Suprapubic skin (tissue), 4 donors: Measurements from ENCODE around the gene PEX10. TPM values are rescaled to one million over a fixed set of nuclear protein-coding genes. Genes with fewer than 3 reads are reported as not detected.

Experiments
- DNase-seq, 2 donors: peaks; one replicate each; pipeline ENCODE4 v3.0.0-alpha.2; 2019; ENCODE audit warnings: low spot score in 2 of 2
- H3K27ac ChIP-seq: fragments of 200-600 bp; sonication (generic); one replicate; pipeline ENCODE4 v1.5.1; 2019
- H3K27me3 ChIP-seq: fragments of 200-600 bp; sonication (generic); one replicate; pipeline ENCODE4 v1.5.1; 2019
- H3K36me3 ChIP-seq: fragments of 200-600 bp; sonication (generic); one replicate; pipeline ENCODE4 v1.5.1; 2019
- H3K4me1 ChIP-seq: fragments of 200-600 bp; sonication (generic); one replicate; pipeline ENCODE4 v1.5.1; 2019
- H3K4me3 ChIP-seq: fragments of 200-600 bp; sonication (generic); one replicate; pipeline ENCODE4 v1.5.1; 2019; ENCODE audit warnings: mild to moderate bottlenecking
- H3K9me3 ChIP-seq: fragments of 200-600 bp; sonication (generic); one replicate; pipeline ENCODE4 v1.5.1; 2019
- CTCF ChIP-seq, 2 donors: fragments of 200-600 bp in 1 of 2; fragments of 450-650 bp in 1 of 2; sonication (generic) in 1 of 2; IDR thresholded peaks; one replicate each; pipeline ENCODE4 v1.5.1; 2016 to 2019; ENCODE audit warnings: antibody characterized with exemption in 2 of 2, mild to moderate bottlenecking in 1 of 2, moderate library complexity in 1 of 2
- EP300 ChIP-seq: sonication (generic); formaldehyde crosslinking; IDR thresholded peaks from one replicate; pipeline ENCODE4 v1.6.1; 2017; ENCODE audit warnings: antibody characterized with exemption
- POLR2A ChIP-seq, 2 donors: fragments of 450-650 bp; IDR thresholded peaks; one replicate each; pipeline ENCODE4 v1.6.1; 2017; ENCODE audit warnings: antibody characterized with exemption in 2 of 2, mild to moderate bottlenecking in 2 of 2, moderate library complexity in 2 of 2
- POLR2AphosphoS5 ChIP-seq, 3 donors: sonication (generic); formaldehyde crosslinking; IDR thresholded peaks; one replicate each; pipeline ENCODE4 v1.6.1; 2017; ENCODE audit warnings: antibody characterized with exemption in 3 of 3
- WGBS: methylation state at CpG from one replicate; pipeline ENCODE4 v1.1.5; 2018; 5-methylcytosine and 5-hydroxymethylcytosine counted together
- total RNA-seq, 4 donors: library from RNA; depleted of rRNA; stranded (reverse); fragments of >200 nt; gene quantifications; one replicate each; pipeline ENCODE4 v1.1.0, GENCODE V29; 2016

Gene PEX10
- total RNA-seq, 4 donors from 2014 or later: 16.2 to 39.2 (median 27.3) TPM

- no peak for DNase-seq
- peaks cover 13% of the 10 kb centered on the region for H3K4me1 ChIP-seq
- H3K4me3 ChIP-seq: no peak overlapping the region
- no peaks in the 10 kb centered on the region for H3K9me3 ChIP-seq
- TF ChIP-seq CTCF (IDR thresholded peaks at IDR 0.05): no peak
- no peak for TF ChIP-seq EP300
- no peak for TF ChIP-seq POLR2A (IDR thresholded peaks at IDR 0.05)
- no peak for TF ChIP-seq POLR2AphosphoS5 (IDR thresholded peaks at IDR 0.05)
- 77% methylated on average over 18 of the region's 18 CpGs for WGBS
- H3K27ac ChIP-seq: no peak overlapping the region
- H3K27me3 ChIP-seq: no peaks in the 10 kb centered on the region
- H3K36me3 ChIP-seq: no peaks in the 10 kb centered on the region
Measured at GRCh38 chr1:2378956-2379732, 33.2 kb downstream of the PEX10 start.

DNA sequence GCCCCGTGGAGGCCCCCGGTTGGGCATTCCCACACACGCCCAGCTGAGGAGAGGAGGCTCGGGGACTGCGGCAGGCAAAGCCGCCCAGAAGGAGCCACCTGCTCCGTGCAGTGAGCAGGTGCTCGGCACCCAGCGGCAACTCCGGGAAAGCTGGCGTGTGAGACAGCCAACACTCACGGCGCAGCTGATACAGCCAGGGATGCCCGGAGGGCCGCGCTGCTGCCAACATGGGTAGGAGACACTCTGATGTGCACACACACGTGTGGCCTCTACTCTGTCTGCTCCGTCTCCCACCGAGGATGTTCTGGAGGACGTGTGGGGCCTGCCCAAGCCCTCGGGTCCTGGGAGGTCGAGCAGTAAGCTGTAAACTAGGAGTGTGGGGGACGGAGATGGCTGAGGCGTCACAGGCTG, 33.9 kb downstream of the PEX10 start:
- Histone ChIP-seq H3K4me3 (no peak overlapping the region), H3K27me3 (no peaks in the 10 kb centered on the region), H3K9me3 (no peaks in the 10 kb centered on the region), H3K36me3 (no peaks in the 10 kb centered on the region), H3K27ac (no peak overlapping the region), H3K4me1 (peaks cover 13% of the 10 kb centered on the region)
- no peak for TF ChIP-seq EP300
- TF ChIP-seq POLR2A (IDR thresholded peaks at IDR 0.05): no peak
- no peak for TF ChIP-seq CTCF (IDR thresholded peaks at IDR 0.05)
- no peak for TF ChIP-seq POLR2AphosphoS5 (IDR thresholded peaks at IDR 0.05)
- 80% methylated on average over 13 of the region's 24 CpGs for WGBS
- no peak for DNase-seq

DNA sequence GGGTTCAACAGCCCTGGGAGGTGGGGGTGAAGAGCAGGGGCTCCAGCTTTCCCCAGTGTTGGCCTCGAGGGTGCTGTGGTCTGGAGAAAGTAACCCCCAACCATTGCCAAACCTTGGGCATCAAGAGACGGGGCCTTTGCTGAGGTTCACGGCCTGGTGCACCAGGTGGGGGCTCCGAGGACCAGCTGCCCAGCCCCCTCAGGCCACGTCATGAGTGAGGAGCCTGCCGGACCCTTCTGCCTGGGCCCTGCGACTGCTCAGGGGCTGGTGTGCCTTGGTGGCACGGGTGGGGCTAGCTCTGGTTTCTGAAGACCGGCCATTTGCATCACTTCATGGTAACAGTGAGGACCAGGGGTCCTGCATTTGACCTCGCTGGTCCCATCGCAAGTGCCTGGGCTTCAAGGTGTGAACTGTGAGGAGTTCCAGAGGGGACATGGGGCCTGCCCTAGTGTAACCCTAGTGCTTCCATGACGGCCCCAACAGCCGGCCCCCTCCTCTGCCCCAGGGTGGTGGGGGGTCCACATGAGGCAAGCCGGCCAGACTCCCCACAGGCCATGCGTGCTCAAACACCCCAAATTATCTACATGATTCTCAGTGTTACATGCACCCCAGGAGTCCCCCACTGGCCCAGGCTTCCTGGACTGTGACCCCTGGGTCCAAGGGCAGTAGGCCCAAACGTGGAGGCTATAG, 34.5 kb downstream of the PEX10 start:
- no peak overlapping the region for H3K4me3 ChIP-seq
- DNase-seq: no peak
- WGBS: 100% methylated on average over 3 of the region's 16 CpGs
- H3K36me3 ChIP-seq: no peaks in the 10 kb centered on the region
- H3K27me3 ChIP-seq: no peaks in the 10 kb centered on the region
- no peaks in the 10 kb centered on the region for H3K9me3 ChIP-seq
- H3K4me1 ChIP-seq: peaks cover 13% of the 10 kb centered on the region
- TF ChIP-seq POLR2A (IDR thresholded peaks at IDR 0.05) (no peak), EP300 (no peak), CTCF (IDR thresholded peaks at IDR 0.05) (no peak), POLR2AphosphoS5 (IDR thresholded peaks at IDR 0.05) (no peak)
- no peak overlapping the region for H3K27ac ChIP-seq

DNA sequence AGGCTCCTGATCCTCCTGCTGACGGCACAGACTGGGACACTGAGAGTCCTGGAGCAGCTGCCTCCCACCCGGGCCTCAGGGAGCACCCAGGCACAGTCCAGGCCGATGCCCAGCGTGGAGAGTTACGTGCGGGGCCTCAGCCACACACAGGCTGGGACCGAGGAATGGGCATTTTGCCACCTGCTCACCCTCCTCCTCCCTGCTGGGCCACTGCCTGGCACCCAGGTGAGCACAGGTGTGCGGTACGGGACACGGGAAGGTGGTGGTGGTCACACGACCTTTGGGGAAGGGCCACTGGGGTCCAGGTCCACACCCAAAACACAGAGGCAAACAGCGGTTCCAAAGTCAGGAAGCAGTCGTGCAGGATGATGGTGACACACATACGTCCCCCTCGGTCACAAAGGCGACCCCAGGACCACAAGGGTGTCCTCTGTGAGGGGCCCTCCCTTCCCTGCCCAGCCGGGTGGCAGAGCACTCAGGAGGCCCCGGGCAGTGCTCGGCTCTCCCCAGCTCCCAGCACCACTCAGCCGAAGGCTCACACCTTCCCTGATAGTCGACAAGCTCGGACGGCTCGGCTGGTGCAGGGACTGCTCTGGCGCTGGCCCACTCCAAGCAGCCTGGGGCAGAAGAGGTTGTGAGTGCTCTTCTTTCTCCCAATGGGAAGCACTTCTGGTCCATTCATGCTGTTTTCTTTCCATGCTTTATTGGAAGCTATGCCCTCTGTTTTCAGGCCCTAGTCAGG, 35.3 kb downstream of the PEX10 start:
- Histone ChIP-seq H3K9me3 (no peaks in the 10 kb centered on the region), H3K4me3 (no peak overlapping the region), H3K27ac (no peak overlapping the region), H3K36me3 (no peaks in the 10 kb centered on the region), H3K4me1 (peaks cover 11% of the 10 kb centered on the region), H3K27me3 (no peaks in the 10 kb centered on the region)
- no peak for TF ChIP-seq CTCF (IDR thresholded peaks at IDR 0.05)
- no peak for TF ChIP-seq POLR2A (IDR thresholded peaks at IDR 0.05)
- TF ChIP-seq EP300: no peak
- no peak for TF ChIP-seq POLR2AphosphoS5 (IDR thresholded peaks at IDR 0.05)
- 79% methylated on average over 15 of the region's 25 CpGs for WGBS
- no peak for DNase-seq
